Testis (tissue), 5 donors: ENCODE measurements around the gene TMEM223. TPM values are rescaled to one million over a fixed set of nuclear protein-coding genes. Genes with fewer than 3 reads are reported as not detected.
A peak's percentile ranks its signal among the peaks of the same experiment; 100 is the strongest.
"Not testable (repeated sequence)": the region's sequence is repeated elsewhere in the genome, so short reads cannot be mapped to it uniquely, and the experiment has no call there.

Source experiments
- DNase-seq: peaks from one replicate; pipeline ENCODE4 v3.0.0-alpha.2; 2019
- H3K27ac ChIP-seq, 2 donors: fragments of 200-600 bp; sonication (generic); one replicate each; pipeline ENCODE4 v1.5.1; 2019
- H3K27me3 ChIP-seq: fragments of 200-600 bp; sonication (generic); one replicate; pipeline ENCODE4 v1.5.1; 2019
- H3K36me3 ChIP-seq: fragments of 200-600 bp; sonication (generic); one replicate; pipeline ENCODE4 v1.5.1; 2017; ENCODE audit warnings: low read depth; ENCODE audit errors: missing control alignments
- H3K4me1 ChIP-seq: fragments of 200-600 bp; sonication (generic); one replicate; pipeline ENCODE4 v1.5.1; 2019
- H3K4me3 ChIP-seq, 2 donors: fragments of 200-600 bp; sonication (generic); one replicate each; pipeline ENCODE4 v1.5.1; 2017 to 2019
- H3K9me3 ChIP-seq: fragments of 200-600 bp; sonication (generic); one replicate; pipeline ENCODE4 v1.5.1; 2017
- POLR2A ChIP-seq: fragments of 450-650 bp; IDR thresholded peaks from one replicate; pipeline ENCODE4 v1.6.1; 2017; ENCODE audit warnings: antibody characterized with exemption, mild to moderate bottlenecking, moderate library complexity
- WGBS, 2 donors: methylation state at CpG; one replicate each; pipeline ENCODE4 v1.1.5; 2018; 5-methylcytosine and 5-hydroxymethylcytosine counted together
- intact Hi-C: fragments of 100-400 bp; cut with DNase I; formaldehyde crosslinking; loops from one replicate; pipeline ENCODE4 v1.15.1; 2023; ENCODE audit warnings: low total_unique reads
- long read RNA-seq, 2 donors: transcript quantifications; one replicate each; lab custom pipeline, GENCODE V29; 2026
- polyA plus RNA-seq: library from polyadenylated mRNA; stranded (reverse); fragments of 350-450 nt; fragmentation: Illumina TruSeq; extraction: RNeasy Lipid Tissue Mini Kit (QIAGEN cat#74804); gene quantifications from one replicate; pipeline ENCODE4 v1.2.3, GENCODE V29; 2014; ENCODE audit warnings: low read depth, low replicate concordance; ENCODE audit not compliant: insufficient read depth
- total RNA-seq, 2 donors: library from RNA; depleted of rRNA; stranded (reverse); fragments of >200 nt; gene quantifications; one replicate each; pipeline ENCODE4 v1.2.3, GENCODE V29; 2016
- TF ChIP-seq, protein P1 (sequence below), 3 experiments: fragments of 450-650 bp in 2 of 3; fragments of 200-600 bp in 1 of 3; sonication (generic) in 1 of 3; IDR thresholded peaks; one replicate each; pipeline ENCODE4 v1.5.1; 2016 to 2019; ENCODE audit warnings: antibody characterized with exemption in 3 of 3, mild to moderate bottlenecking in 2 of 3, moderate library complexity in 1 of 3

Gene TMEM223
- total RNA-seq (10 to 100 TPM; 24.1 to 25.5 TPM), polyA plus RNA-seq (11.5 TPM)
- long read RNA-seq, donor 1, transcript TMEM223-201 (2 exons, 1,288 nt), result major isoform, 12 of 16 reads
- long read RNA-seq, donor 1, partial matches to known transcripts, result 0 of 16 reads
- long read RNA-seq, donor 1, other reads (novel, unspliced or antisense), result 0 of 16 reads
- long read RNA-seq, donor 2, transcript TMEM223-201 (2 exons, 1,288 nt), result major isoform, 12 of 12 reads
- long read RNA-seq, donor 2, partial matches to known transcripts, result 0 of 12 reads
- long read RNA-seq, donor 2, other reads (novel, unspliced or antisense), result 0 of 12 reads

DNA sequence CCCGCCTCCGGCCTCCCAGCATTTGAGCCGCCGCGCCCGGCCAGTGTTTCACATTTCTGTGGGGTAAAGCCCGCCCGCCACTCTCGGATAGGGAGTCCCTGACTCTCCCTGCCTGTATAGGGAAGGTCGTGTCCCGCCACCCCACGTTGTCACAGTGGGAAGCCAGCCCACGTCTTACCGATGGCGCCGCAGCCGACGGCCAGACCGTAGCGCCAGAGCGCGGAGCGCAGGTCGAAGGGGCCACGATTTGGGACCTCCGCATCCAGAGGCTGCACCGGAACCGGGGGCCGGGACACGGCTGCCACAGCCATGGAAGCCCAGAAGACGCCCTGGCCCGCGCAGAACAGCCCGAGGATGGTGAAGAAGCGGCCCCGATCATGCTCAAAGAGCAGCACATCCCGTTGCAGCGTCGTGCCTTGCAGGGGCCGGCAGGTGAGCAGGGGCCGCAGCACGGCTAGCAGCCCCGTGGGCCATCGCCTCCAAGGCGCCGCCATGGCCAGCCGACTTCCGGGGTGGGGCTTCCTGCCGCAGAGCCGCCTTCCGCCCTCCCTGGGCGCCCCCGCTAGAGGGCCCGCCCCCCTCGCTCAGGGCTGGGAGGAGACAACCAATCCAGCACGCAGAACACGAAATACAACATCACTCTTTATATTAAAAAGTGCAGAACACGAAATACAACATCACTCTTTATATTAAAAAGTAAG, at the start of gene TMEM223:
TMEM223 (minus strand) TSS at position 506 of the 701 bp plus-strand sequence; CDS start at position 494, 12 bp downstream.
- 0% methylated on average over 16 to 58 of the region's 58 CpGs for WGBS, 2 donors
- Histone ChIP-seq H3K27me3 (no peaks in the 10 kb centered on the region), H3K4me3 (peak within 1 kb of the TSS; percentile 65 to 84), H3K4me1 (peaks cover 29% of the 10 kb centered on the region), H3K9me3 (no peaks in the 10 kb centered on the region), H3K27ac (peak within 1 kb of the TSS; percentile 71 to 80), H3K36me3 (no peaks in the 10 kb centered on the region)
- intact Hi-C loops, result no loop called here
- peak; percentile 92 for DNase-seq
- TF ChIP-seq, protein P1, sequence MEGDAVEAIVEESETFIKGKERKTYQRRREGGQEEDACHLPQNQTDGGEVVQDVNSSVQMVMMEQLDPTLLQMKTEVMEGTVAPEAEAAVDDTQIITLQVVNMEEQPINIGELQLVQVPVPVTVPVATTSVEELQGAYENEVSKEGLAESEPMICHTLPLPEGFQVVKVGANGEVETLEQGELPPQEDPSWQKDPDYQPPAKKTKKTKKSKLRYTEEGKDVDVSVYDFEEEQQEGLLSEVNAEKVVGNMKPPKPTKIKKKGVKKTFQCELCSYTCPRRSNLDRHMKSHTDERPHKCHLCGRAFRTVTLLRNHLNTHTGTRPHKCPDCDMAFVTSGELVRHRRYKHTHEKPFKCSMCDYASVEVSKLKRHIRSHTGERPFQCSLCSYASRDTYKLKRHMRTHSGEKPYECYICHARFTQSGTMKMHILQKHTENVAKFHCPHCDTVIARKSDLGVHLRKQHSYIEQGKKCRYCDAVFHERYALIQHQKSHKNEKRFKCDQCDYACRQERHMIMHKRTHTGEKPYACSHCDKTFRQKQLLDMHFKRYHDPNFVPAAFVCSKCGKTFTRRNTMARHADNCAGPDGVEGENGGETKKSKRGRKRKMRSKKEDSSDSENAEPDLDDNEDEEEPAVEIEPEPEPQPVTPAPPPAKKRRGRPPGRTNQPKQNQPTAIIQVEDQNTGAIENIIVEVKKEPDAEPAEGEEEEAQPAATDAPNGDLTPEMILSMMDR (IDR thresholded peaks at IDR 0.05), result peak in 1 of 3 experiments; percentile 28
- TF ChIP-seq POLR2A, result no peak

GRCh38 chr11:62840721-62841360, 49.0 kb upstream of the TMEM223 start:
- Histone ChIP-seq H3K27ac (peak overlapping the region; percentile 98 to 99), H3K4me3 (peak overlapping the region; percentile 75 to 90)
- H3K4me1 ChIP-seq, intact Hi-C loops, H3K36me3 ChIP-seq, H3K9me3 ChIP-seq, H3K27me3 ChIP-seq: not testable (repeated sequence)
- DNase-seq, result peak; percentile 75
- 0 to 1% methylated on average over 40 to 41 of the region's 41 CpGs for WGBS, 2 donors

- no peaks in the 10 kb centered on the region for H3K36me3 ChIP-seq
- H3K4me1 ChIP-seq, result peaks cover 8% of the 10 kb centered on the region
- 0% methylated on average over 24 to 55 of the region's 62 CpGs for WGBS, 2 donors
- H3K27ac ChIP-seq, result peak within 1 kb of the TSS; percentile 98 to 99
- intact Hi-C loops, result no loop called here
- peak within 1 kb of the TSS; percentile 75 to 90 for H3K4me3 ChIP-seq
- peak; percentile 85 for TF ChIP-seq POLR2A
- TF ChIP-seq, protein P1 (IDR thresholded peaks at IDR 0.05), result no peak
- no peaks in the 10 kb centered on the region for H3K9me3 ChIP-seq
- no peaks in the 10 kb centered on the region for H3K27me3 ChIP-seq
- DNase-seq, result peak; percentile 97
Measured at GRCh38 chr11:62839050-62839945, 47.5 kb upstream of the TMEM223 start, which contains the start of gene WDR74. Gene WDR74 (minus strand): TSS chr11:62839590. CDS start chr11:62839570, 20 bp downstream.

DNA sequence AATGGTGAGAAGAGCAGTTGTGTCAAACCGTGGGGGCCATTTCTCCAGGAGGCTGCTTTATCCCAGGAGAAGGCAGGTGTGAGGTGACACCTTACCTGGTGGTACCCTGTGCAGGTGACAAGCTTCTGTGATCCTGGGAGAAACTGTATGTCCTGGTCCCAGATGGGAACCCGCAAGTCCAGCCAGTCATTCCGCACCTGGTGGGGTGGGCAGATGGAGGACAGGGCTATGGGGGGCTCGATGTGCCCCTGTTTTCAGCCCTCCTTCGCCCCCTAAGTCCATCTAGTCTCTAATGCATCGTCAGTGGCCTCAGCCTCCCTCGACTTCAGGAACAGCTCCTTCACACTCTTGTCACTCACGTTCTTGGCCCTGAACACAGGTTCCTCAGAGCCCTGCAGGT, 43.5 kb upstream of the TMEM223 start:
- DNase-seq, result no peak
- peaks cover 10% of the 10 kb centered on the region for H3K4me1 ChIP-seq
- WGBS, 2 donors, result 77 to 92% methylated on average over 8 of the region's 8 CpGs

More for the DNA sequence above, 43.5 kb upstream of the TMEM223 start:
- no peak overlapping the region for H3K4me3 ChIP-seq
- no peaks in the 10 kb centered on the region for H3K36me3 ChIP-seq
- no peak overlapping the region for H3K27ac ChIP-seq
- H3K9me3 ChIP-seq, result no peaks in the 10 kb centered on the region
- intact Hi-C loops, result no loop called here
- no peak for TF ChIP-seq POLR2A
- TF ChIP-seq, protein P1 (IDR thresholded peaks at IDR 0.05), result no peak
- no peaks in the 10 kb centered on the region for H3K27me3 ChIP-seq
